ENCODE measurements around the gene WNK2. TPM values are rescaled to one million over a fixed set of nuclear protein-coding genes. Genes with fewer than 3 reads are reported as not detected.
"Not testable (repeated sequence)": the region's sequence is repeated elsewhere in the genome, so short reads cannot be mapped to it uniquely, and the experiment has no call there.

WNK2 gene
- polyA plus RNA-seq, 2 of the 4 experiments (the other 2 are of a cell fraction), result 2.1 to 6.7 TPM

DNA sequence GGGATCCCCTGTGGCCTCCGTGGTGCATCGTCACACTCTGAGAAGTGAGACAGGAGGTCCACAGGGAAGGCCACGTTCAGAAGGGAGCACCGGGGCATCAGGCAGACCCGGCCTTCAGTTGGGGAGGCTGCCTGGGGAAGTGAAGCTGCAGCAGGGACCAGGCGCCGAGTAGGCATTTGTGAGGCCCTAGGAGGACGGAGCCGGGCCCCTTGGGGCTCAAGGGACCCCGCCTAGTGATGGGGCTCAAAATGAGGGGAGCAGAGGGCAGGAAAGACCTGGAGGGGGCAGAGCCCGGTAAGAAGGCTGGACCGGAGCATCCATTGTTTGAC lies 182.1 kb downstream of the WNK2 start:
- TF ChIP-seq ZNF302 (CRISPR knock-in tag; IDR thresholded peaks at IDR 0.05) (no peak), EP300 (IDR thresholded peaks at IDR 0.05) (no peak), KDM5A (IDR thresholded peaks at IDR 0.05) (no peak), HEYL (CRISPR knock-in tag; IDR thresholded peaks at IDR 0.05) (no peak), EHMT2 (IDR thresholded peaks at IDR 0.05; ENCODE audit: low read depth) (no peak), NFE2L2 (conservative IDR thresholded peaks at IDR 0.05; ENCODE audit: low read length) (no peak), RNF2 (IDR thresholded peaks at IDR 0.05; ENCODE audit: borderline replicate concordance, low read depth) (no peak), FOSL2 (IDR thresholded peaks at IDR 0.05) (no peak), FOSL2 (CRISPR knock-in tag; IDR thresholded peaks at IDR 0.05) (no peak), ESRRA (IDR thresholded peaks at IDR 0.05; ENCODE audit: borderline replicate concordance, low read length) (no peak), POLR2AphosphoS2 (conservative IDR thresholded peaks at IDR 0.05; ENCODE audit: low read length) (no peak), TFCP2L1 (CRISPR knock-in tag; IDR thresholded peaks at IDR 0.05) (no peak), HDAC2 (IDR thresholded peaks at IDR 0.05) (no peak), HOXB13 (CRISPR knock-in tag; IDR thresholded peaks at IDR 0.05; ENCODE audit: low read depth) (no peak), CBX2 (IDR thresholded peaks at IDR 0.05; ENCODE audit: borderline replicate concordance, low read depth) (no peak), MAZ (IDR thresholded peaks at IDR 0.05; ENCODE audit: borderline replicate concordance, low read depth, low read length) (no peak), CHD2 (IDR thresholded peaks at IDR 0.05; ENCODE audit: low read length, partially characterized antibody) (no peak)
- TF ChIP-seq, protein P1, sequence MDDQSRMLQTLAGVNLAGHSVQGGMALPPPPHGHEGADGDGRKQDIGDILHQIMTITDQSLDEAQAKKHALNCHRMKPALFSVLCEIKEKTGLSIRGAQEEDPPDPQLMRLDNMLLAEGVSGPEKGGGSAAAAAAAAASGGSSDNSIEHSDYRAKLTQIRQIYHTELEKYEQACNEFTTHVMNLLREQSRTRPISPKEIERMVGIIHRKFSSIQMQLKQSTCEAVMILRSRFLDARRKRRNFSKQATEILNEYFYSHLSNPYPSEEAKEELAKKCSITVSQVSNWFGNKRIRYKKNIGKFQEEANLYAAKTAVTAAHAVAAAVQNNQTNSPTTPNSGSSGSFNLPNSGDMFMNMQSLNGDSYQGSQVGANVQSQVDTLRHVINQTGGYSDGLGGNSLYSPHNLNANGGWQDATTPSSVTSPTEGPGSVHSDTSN (IDR thresholded peaks at IDR 0.05), result no peak
- TF ChIP-seq, protein P2, sequence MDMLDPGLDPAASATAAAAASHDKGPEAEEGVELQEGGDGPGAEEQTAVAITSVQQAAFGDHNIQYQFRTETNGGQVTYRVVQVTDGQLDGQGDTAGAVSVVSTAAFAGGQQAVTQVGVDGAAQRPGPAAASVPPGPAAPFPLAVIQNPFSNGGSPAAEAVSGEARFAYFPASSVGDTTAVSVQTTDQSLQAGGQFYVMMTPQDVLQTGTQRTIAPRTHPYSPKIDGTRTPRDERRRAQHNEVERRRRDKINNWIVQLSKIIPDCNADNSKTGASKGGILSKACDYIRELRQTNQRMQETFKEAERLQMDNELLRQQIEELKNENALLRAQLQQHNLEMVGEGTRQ (IDR thresholded peaks at IDR 0.05), result no peak
- TF ChIP-seq, protein P3, sequence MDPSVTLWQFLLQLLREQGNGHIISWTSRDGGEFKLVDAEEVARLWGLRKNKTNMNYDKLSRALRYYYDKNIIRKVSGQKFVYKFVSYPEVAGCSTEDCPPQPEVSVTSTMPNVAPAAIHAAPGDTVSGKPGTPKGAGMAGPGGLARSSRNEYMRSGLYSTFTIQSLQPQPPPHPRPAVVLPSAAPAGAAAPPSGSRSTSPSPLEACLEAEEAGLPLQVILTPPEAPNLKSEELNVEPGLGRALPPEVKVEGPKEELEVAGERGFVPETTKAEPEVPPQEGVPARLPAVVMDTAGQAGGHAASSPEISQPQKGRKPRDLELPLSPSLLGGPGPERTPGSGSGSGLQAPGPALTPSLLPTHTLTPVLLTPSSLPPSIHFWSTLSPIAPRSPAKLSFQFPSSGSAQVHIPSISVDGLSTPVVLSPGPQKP (IDR thresholded peaks at IDR 0.05; ENCODE audit: low read depth, low read length), result no peak
- Histone ChIP-seq H3K4me2 (no peak overlapping the region), H3K27ac (no peak overlapping the region), H3K4me1 (no peaks in the 10 kb centered on the region), H3K4me3 (no peak overlapping the region), H3K9me3 (no peaks in the 10 kb centered on the region)
- CTCF ChIA-PET, result no interaction called here
- DNase-seq (ENCODE audit: low read depth in 1 of 2, low spot score in 1 of 2) (no peak), ATAC-seq (no peak), FAIRE-seq (no peak)
- POLR2A ChIA-PET, result no interaction called here
- WGBS (ENCODE audit: missing lambda C conversion rate), result 65% methylated on average over 11 of the region's 12 CpGs

DNA sequence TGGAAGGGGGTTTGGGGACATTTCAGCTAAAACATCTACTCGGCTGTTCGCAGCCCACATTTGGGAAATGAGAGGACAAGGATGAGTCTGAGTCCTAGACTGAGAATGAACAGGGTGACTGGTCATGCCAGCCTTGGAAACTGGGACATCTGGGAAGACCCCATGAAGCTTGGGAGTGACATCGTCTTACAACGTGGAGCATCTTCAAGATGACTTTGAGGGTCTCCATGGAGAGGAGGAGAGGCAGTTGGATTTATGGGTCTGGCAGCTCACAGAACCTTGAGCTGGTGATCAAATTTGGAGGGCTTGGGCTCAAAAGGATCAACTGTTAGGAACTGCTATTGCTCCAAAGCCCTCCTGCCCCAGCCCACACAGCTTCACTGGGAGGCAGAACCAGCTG lies 182.5 kb downstream of the WNK2 start:
- H3K4me3 ChIP-seq; DNase-seq (ENCODE audit: low read depth in 1 of 2, low spot score in 1 of 2); H3K4me2 ChIP-seq; H3K27ac ChIP-seq; CTCF ChIA-PET; H3K9me3 ChIP-seq; H3K4me1 ChIP-seq; POLR2A ChIA-PET; ATAC-seq; FAIRE-seq: not testable (repeated sequence)
- 68% methylated on average over 4 of the region's 4 CpGs for WGBS (ENCODE audit: missing lambda C conversion rate)

DNA sequence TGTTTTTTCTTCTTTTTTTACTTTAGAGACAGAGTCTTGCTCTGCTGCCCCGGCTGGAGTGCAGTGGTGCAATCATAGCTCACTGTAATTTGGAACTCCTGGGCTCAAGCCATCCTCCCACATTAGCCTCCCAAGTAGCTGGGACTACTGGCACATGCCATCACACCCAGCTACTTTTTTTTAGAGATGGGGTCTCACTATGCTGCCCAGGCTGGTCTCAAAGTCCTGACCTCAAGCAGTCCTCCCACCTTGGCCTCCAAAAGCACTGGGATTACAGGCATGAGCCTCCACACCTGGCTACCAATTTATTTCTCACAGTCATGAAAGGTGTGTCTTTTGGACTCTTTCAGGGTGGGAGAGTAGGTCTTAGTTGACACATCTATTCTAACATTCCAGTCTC lies 184.5 kb downstream of the WNK2 start:
- no peak for ATAC-seq
- WGBS (ENCODE audit: missing lambda C conversion rate), result 35% methylated on average over 1 of the region's 1 CpG
- H3K4me1 ChIP-seq, result no peaks in the 10 kb centered on the region
- no peak overlapping the region for H3K27ac ChIP-seq
- TF ChIP-seq EHMT2 (IDR thresholded peaks at IDR 0.05; ENCODE audit: low read depth), result no peak
- no peak for TF ChIP-seq FOSL2 (IDR thresholded peaks at IDR 0.05)
- no peak for TF ChIP-seq FOSL2 (CRISPR knock-in tag; IDR thresholded peaks at IDR 0.05)
- no peak for TF ChIP-seq ZC3H11A (IDR thresholded peaks at IDR 0.05)
- TF ChIP-seq, protein P4, sequence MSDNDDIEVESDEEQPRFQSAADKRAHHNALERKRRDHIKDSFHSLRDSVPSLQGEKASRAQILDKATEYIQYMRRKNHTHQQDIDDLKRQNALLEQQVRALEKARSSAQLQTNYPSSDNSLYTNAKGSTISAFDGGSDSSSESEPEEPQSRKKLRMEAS (IDR thresholded peaks at IDR 0.05), result no peak
- TF ChIP-seq POLR2A (IDR thresholded peaks at IDR 0.05; ENCODE audit: low read length), result no peak
- no peak for TF ChIP-seq NFE2L2 (conservative IDR thresholded peaks at IDR 0.05; ENCODE audit: low read length)
- TF ChIP-seq RAD21 (conservative IDR thresholded peaks at IDR 0.05 in 1 of 2, IDR thresholded peaks at IDR 0.05 in 1 of 2), result no peak
- no peak for TF ChIP-seq HOXA7 (CRISPR knock-in tag; IDR thresholded peaks at IDR 0.05)
- TF ChIP-seq FOSB (CRISPR knock-in tag; IDR thresholded peaks at IDR 0.05), result no peak
- TF ChIP-seq HOXB5 (CRISPR knock-in tag; IDR thresholded peaks at IDR 0.05), result no peak
- TF ChIP-seq TFCP2L1 (CRISPR knock-in tag; IDR thresholded peaks at IDR 0.05), result no peak
- CTCF ChIA-PET, result no interaction called here
- DNase-seq (ENCODE audit: low read depth in 1 of 2, low spot score in 1 of 2), result no peak
- POLR2A ChIA-PET, result no interaction called here
- FAIRE-seq, result no peak
- H3K9me3 ChIP-seq, result no peaks in the 10 kb centered on the region
- H3K4me2 ChIP-seq, result no peak overlapping the region
- H3K4me3 ChIP-seq, result no peak overlapping the region
